ENCODE measurements around the gene PAX9.

GRCh38 chr14:36657399-36658122 lies 4.1 kb upstream of the PAX9 start:
- TF ChIP-seq CTCF (IDR thresholded peaks at IDR 0.05 in 8 of 11, conservative IDR thresholded peaks at IDR 0.05 in 3 of 11), result no peak
- no peak for TF ChIP-seq POLR2A (IDR thresholded peaks at IDR 0.05)

All from spleen (tissue), 7 donors.